Right lobe of liver (tissue), 4 donors: ENCODE data around the gene PLEKHG4B.

Experiments used
- POLR2A ChIP-seq: fragments of 450-650 bp; IDR thresholded peaks from one replicate; pipeline ENCODE4 v1.6.1; 2017; ENCODE audit warnings: antibody characterized with exemption, mild to moderate bottlenecking
- TF ChIP-seq, protein P1 (sequence below), 4 donors: fragments of 200-600 bp in 3 of 4; fragments of 450-650 bp in 1 of 4; IDR thresholded peaks; one replicate each; pipeline versions ENCODE4 v1.5.1 to v1.8.0; 2016 to 2022; ENCODE audit warnings: antibody characterized with exemption in 4 of 4, mild to moderate bottlenecking in 2 of 4
- donor health status: DM: no; HTN: no; CAD: no.
- donor health status: DM: no; HTN: no; CAD: no.
- donor health status: DM: no; HTN: yes; CAD: no.

DNA sequence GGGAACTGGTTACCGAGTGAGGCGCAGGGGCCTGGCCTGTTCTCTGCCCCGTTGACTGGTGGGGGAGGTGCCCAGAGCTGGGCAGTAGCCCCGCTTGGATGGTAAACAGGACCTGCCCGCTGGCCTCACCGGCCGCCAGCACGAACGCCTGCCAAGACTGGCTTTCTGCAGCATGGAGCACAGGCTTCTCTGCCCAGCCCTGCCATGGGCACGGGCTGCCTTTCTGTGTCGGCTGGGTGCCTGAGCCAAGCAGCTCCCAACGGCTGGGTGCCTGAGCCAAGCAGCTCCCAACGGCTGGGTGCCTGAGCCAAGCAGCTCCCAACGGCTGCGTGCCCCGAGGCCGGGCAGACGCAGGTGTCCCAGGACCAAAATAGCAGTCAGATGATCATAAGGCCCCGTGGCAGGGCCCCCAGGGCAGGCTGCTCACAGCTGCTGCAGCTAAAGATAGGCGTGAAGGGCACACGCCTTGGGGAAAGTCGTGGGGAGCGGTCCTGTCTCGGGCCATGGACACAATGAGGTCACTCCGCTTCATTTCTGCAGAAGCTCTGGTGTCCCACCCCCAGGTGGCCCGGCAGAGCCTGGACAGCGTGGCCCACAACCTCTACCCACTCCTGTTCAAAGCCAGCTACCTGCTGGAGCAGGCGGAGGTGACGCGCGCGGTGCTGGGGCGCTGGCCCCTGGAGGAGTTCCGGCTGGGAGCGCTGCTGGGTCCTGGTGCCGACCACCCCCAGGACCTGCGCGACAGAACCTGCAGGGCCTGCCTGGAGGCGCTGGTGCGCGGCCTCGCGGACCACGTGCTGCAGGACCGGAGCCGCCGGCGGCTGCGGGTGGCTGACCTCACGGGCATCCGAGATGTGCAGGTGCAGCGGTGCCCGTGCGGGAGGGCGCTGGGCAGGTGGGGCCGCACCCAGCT lies 99.3 kb downstream of the PLEKHG4B start, which contains the start of gene LRRC14B:
- TF ChIP-seq, protein P1, sequence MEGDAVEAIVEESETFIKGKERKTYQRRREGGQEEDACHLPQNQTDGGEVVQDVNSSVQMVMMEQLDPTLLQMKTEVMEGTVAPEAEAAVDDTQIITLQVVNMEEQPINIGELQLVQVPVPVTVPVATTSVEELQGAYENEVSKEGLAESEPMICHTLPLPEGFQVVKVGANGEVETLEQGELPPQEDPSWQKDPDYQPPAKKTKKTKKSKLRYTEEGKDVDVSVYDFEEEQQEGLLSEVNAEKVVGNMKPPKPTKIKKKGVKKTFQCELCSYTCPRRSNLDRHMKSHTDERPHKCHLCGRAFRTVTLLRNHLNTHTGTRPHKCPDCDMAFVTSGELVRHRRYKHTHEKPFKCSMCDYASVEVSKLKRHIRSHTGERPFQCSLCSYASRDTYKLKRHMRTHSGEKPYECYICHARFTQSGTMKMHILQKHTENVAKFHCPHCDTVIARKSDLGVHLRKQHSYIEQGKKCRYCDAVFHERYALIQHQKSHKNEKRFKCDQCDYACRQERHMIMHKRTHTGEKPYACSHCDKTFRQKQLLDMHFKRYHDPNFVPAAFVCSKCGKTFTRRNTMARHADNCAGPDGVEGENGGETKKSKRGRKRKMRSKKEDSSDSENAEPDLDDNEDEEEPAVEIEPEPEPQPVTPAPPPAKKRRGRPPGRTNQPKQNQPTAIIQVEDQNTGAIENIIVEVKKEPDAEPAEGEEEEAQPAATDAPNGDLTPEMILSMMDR (IDR thresholded peaks at IDR 0.05) = no peak
- no peak for TF ChIP-seq POLR2A
